HG03139 (cell line): ENCODE results near the gene GJB5.

Experiments
- ATAC-seq: cut with Tn5 transposase; IDR thresholded peaks from one replicate; pipeline ENCODE4 v1.9.1; 2021; ENCODE audit not compliant: unreplicated experiment

GJB5 gene

DNA sequence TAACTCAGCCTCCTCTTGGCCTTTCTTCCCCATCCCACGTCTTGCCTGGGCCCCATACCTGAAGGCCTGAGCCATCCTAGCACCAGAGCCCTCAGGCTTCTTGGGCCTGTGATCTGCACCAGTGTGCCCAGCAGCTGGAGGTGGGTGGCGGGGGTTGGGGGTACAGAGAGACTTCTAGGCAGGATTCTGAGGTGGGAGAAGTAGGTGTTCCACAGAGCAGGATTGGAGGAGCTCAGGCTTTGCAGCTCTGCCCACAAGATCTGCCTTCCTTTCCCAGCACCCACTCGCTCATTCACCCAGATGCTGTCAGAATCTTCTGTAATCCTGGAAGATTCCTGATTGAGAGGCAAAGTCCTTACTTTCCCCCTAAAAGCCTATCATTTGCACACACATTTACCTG is 10.0 kb upstream of the GJB5 start:
- no peak for ATAC-seq

DNA sequence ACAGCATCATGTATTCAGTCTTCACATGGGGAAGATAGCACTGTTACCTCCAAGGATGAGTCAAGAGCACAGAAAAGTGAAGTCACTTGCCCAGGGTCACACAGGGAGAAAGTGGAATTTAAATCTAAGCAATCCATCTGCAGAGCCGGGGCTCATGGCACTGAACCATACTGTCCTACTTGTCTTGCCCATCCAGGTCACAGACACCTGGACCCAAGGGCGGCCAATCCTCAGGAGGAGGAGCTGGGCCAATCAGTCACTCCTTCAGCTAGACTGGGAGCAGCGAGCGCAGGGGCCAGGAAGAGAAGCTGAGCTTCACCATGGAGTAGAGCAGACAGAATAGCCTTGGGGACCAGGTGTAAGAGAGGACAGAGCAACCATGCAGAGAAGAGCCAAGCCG is 9.2 kb upstream of the GJB5 start:
- ATAC-seq, result no peak

DNA sequence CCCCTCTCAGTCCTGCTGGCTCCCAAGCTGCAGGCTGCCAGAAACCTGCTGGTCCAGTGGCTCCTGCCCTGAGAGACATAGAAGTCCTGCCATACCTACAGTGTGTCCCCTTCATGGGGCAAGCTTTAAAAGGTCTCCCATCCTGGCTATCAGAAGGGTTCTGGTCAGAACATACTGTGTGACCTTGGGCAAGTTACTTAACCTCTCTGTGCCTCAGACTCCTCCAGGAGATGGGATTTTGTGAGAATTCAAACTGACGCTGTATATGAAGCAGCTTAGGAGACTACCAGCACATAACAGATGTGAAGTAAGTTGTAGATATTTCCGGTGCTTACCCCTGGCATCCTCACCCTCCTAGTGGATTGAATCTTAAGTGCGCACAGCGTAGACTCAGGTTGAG is 8.7 kb upstream of the GJB5 start:
- no peak for ATAC-seq

DNA sequence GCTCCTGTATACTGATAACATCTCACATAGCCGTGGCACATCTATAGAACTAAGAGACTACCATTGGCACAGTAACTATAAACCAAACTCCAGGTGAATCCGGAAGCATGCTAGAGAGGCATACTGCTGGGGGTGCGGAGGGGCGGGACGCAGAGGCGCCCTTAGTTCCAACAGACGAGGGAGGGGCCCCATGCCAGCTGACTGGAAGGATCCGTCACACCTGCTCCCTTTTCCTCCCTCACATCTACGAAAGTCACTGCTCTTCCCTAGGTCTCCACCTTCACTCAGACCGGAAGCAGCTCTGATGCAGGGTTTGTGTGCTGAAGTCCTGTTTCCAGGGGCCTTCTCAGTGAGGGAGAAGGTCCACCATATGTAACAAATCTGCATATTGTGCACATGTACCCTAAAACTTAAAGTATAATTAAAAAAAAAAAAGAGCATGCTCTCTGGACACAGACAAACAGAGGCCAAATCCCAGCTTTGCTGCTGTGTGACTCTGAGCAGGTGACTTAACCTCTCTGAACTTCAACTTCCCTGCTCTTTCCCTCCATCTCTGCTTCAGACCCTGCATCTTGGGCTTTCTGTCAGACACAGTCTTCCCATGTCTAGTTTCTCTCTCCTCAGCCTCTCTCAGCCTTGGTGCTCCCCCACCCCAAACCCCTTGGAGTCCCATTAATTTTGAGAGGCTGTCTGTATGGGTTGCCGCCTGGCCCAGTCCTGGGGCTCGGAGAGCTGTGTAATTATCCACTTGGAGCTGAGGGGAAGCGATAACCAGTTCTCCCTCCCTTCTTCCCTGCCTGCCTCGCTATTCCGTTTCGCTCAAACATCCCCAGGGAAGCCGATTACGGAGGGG is 7.8 kb upstream of the GJB5 start:
- ATAC-seq, result no peak

DNA sequence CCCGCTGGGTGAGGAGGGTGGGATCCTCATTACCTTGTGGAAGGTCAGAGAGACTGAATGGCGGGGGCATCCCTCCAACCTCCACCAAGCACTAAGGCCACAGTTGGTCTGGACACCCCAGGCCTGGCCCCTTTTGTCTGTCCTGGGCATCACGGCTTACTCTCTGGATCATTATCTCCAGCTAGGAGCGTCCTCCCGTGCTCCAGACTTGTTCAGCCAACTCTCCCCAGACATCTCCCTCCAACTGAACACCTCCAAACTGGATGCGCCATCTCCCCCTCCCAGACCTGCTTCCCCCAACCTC is 7.3 kb upstream of the GJB5 start:
- ATAC-seq, result no peak

DNA sequence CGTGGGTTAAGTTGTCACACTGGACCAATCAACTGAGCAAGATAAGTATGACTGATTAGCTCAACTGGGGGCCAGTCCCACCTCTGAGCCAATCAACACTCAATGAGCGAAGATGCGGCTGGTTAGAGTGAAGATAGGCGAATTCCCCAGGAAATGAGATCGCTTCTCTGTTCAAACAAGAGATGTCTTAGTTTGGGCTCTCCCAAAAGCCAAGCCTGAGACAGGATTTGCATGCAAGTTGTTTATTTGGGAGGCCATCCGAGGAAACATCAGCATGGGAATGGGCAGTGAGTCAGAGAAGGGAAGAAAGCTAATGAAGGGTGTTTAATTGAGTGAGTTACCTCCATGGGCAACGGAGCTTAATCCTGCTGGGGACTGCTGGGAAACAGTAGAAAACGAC is 4.9 kb upstream of the GJB5 start:
- ATAC-seq, result no peak

DNA sequence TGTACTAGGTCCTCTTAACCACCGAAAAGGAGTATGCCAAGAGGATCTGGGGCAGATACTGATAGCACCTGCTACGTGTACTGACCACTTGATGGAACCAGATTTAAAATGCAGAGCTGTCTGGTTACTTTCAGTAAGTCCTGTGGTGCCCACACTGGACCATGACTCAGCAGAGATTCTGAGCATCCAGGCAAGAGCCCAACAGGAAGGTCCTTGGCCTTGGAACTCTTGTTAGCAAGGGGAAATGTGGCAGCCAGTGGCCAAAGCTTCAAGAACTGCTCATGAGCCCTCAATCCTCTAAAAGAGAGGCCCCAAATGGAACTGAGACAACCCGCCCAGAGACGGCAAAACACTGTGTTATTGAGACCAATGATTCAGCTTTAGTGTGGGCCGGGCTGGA is 4.2 kb upstream of the GJB5 start:
- ATAC-seq, result no peak

DNA sequence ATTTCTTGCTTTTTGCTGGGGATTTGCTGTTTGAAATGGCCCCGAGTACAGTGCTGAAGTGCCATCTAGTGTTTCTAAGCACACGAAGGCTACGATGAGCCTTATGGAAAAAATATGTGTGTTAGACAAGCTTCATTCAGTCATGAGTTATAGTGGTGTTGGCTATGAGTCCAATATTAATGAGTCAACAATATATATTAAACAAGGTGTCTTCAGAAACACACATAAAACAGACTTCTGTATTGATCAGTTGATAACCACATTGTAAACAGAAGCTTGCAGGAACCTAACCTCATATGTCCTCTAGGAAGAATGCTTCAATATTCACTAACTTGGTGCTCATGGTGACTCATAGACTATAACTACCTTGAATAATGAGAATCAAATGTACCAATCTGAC is 1.7 kb upstream of the GJB5 start:
- ATAC-seq, result no peak

DNA sequence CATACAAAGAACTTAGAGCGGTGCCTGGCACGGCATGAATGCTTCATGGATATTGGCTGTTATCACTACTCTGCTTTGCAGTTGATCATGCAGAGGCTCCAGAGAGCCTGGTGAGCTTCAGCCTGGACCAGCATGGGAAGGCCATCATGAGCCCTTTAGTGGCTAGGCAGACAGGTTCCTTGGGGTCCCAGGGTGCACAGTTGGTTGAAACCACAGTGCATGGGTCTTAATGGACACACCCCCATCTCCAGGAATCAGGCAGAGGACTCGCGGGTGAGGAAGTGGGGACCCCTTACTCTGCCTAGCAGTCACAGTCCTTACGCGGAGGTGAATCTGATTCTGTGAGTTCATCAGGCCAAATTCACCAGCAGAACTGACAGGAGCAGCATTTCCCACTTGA is 1.1 kb downstream of the GJB5 start:
- ATAC-seq, result no peak

DNA sequence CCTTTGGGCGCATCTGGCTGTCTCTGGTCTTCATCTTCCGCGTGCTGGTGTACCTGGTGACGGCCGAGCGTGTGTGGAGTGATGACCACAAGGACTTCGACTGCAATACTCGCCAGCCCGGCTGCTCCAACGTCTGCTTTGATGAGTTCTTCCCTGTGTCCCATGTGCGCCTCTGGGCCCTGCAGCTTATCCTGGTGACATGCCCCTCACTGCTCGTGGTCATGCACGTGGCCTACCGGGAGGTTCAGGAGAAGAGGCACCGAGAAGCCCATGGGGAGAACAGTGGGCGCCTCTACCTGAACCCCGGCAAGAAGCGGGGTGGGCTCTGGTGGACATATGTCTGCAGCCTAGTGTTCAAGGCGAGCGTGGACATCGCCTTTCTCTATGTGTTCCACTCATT is 2.5 kb downstream of the GJB5 start:
- ATAC-seq, result no peak

DNA sequence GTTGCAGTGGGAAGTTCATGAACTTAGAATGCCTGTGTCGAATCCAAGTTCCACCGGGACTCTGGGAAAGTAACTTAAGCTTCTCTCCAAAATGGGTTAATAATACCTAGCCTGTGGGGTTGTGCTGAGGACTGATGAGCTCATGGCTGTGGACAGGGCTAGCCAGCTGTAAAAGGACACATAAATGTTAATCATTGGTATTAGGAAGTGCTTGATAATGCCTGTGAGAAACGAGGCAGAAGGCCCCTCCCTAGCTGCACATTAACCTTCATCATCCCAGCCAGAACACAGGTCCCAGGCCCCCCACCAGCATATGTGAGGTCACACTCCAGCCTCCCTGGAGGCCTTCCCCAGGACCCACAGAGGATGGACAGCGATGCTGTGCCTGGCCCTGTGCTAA is 3.9 kb downstream of the GJB5 start:
- ATAC-seq, result no peak

DNA sequence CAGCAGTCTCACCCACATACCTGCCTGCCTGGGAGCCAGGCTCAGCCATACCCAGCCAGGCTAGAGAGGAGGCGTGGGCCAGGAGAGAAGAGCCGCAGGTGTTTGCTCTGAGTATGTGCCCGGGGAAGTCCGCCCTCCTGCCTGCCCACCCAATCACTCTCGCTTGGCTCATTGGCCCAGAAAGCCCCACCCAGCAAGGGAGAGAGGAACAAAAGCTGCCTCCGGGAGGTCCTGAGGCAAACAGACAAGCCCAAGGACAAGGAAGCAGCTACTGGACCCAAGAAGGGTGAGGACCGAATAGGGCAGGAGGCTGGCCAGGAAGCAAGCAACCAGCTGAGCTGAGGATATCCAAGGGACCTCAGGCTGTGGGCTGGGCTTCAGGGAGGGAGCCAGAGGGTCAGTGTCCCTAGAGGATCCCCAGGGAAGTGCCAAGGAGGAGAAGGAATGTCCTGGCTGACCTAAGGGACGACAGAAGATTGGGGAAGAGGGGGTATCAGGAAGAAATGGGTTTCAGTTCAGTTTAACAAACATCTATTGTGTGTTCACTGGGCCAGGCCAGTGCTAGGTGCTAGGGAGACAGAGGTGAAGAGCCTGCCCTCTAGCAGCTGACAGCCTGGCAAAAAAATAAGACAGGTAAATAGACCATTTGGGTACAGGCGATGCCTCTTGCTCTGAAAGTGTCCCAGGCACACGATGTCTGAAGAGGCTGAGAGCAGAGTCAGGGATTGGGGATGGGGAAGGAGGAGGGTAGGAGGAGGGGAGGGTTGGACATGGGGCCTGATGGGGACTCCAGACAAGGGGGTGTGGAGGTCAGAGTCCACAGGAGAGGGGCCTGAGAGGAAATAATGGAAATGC is 4.9 kb downstream of the GJB5 start, which contains the start of gene GJB4:
GJB4 (plus strand) TSS at position 238 of the 855 bp plus-strand sequence. CDS start 1,515 bp downstream, outside the sequence.
- ATAC-seq, result no peak

DNA sequence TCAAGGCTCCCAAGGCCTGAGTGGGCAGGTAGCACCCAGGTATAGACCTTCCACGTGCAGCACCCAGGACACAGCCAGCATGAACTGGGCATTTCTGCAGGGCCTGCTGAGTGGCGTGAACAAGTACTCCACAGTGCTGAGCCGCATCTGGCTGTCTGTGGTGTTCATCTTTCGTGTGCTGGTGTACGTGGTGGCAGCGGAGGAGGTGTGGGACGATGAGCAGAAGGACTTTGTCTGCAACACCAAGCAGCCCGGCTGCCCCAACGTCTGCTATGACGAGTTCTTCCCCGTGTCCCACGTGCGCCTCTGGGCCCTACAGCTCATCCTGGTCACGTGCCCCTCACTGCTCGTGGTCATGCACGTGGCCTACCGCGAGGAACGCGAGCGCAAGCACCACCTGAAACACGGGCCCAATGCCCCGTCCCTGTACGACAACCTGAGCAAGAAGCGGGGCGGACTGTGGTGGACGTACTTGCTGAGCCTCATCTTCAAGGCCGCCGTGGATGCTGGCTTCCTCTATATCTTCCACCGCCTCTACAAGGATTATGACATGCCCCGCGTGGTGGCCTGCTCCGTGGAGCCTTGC is 6.4 kb downstream of the GJB5 start:
- ATAC-seq, result no peak

DNA sequence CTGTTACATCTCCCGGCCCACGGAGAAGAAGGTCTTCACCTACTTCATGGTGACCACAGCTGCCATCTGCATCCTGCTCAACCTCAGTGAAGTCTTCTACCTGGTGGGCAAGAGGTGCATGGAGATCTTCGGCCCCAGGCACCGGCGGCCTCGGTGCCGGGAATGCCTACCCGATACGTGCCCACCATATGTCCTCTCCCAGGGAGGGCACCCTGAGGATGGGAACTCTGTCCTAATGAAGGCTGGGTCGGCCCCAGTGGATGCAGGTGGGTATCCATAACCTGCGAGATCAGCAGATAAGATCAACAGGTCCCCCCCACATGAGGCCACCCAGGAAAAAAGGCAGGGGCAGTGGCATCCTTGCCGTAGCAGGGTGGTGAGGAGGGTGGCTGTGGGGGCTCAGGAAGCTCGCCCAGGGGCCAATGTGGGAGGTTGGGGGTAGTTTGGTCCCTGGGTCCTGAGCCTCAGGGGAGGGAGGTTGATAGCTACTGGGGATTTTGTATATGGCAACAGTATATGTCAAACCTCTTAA is 7.0 kb downstream of the GJB5 start:
- ATAC-seq, result no peak

DNA sequence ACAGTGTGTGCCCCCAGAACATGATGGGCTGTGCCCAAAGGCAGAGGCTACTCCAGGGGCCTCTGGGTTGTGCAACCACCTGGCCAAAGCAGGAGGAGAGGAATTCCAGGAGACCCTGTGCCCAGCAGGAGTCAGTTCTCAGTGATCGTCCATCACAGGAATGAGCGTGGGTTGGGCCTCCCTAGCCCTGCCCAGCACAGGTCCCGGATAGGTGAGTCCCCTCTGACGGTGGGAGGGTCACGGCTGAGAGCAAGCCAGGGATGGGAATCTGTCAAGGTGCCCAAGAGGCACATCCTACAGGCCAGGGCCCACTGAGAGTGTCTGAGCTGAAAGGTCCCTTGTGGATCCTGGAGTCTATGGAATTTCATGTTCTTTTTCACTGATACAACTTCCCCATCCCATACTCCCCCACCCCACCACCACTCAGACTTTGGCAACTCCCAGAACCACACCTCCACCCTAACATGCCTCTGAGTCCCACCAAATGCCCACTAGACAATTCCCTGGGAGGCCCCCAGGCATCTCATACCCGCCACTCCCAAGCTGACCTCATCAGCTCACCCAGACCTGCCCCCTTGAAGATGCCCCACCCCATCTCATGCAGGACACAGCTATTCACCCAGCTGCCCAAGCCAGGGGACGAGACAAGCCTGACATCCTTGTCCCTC is 7.8 kb downstream of the GJB5 start:
- no peak for ATAC-seq

DNA sequence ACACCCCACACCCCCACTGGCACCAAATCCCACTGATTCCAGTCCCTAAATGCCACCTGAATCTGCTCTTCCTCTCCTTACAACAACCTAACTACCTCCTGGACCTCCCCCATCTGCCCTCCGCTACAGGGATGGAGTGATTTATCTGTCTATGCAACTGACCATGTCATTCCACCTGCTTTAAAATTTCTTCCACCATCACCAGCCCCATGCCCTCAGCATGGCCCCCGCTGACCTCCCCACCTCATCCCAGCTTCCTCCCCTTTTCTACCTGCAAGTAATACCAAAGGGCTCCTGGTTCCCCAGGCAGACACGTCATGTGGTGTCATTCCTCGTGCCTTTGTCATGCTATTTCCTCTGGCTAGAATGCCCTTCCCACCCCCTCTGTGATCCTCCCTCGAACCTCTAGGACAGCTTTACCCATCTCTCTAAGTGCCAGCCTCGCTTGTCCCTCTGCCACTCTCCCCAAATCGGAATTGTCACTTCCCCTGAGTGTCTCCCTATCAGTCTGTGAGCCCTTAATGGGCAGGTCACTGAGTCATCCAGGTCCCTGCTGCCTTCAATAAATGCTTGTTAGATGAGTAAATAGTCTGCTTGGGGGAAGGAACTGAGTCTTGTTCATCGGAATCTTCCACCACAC is 8.4 kb downstream of the GJB5 start:
- no peak for ATAC-seq

DNA sequence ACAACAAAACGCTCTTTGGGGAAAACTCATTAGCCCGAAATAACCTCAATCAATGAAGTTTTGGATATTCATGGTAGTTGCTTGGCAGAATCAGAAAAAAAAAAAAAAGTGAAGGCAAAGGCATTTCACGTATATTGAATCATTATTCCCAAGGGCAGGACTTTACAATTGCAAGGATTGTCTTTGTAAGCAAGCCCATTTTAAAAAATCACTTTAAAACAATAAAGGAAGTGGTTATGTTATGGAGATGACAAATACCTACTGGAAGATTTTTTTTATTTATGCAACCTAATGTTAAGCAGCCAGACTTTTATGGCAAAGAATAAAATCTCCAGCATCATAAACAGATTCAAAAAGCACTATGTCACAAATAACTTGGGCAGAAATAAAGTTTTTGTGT is 14.0 kb downstream of the GJB5 start:
- no peak for ATAC-seq

DNA sequence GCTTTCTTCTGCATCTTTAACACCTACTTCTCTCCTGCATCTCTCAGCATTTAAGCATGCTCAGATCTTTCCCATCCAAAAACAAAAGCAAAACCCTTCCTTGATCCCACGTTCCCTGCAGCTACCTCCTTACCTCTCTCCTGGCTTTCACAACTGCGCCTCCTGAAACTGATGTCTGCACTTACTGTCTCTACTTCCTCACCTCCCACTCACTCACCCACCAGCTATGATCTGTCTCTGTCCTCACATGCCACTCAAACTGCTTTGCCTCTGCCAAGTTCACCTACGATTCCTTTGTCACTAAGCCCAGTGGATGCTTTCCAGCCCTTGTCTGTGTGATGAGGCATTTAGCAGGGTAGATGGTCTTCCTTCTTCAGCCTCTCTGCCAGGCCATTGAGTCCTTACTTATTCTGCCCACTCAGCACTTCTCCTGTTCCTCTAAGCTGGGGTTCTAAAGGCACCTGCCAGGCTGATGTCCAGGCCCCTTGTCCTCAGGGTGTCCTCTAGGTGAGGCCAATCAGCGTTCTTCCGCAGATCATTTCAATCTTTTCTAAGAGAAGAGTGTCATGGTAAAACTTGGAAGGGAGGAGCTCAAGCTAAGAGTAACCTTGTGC is 16.2 kb downstream of the GJB5 start:
- ATAC-seq, result no peak

DNA sequence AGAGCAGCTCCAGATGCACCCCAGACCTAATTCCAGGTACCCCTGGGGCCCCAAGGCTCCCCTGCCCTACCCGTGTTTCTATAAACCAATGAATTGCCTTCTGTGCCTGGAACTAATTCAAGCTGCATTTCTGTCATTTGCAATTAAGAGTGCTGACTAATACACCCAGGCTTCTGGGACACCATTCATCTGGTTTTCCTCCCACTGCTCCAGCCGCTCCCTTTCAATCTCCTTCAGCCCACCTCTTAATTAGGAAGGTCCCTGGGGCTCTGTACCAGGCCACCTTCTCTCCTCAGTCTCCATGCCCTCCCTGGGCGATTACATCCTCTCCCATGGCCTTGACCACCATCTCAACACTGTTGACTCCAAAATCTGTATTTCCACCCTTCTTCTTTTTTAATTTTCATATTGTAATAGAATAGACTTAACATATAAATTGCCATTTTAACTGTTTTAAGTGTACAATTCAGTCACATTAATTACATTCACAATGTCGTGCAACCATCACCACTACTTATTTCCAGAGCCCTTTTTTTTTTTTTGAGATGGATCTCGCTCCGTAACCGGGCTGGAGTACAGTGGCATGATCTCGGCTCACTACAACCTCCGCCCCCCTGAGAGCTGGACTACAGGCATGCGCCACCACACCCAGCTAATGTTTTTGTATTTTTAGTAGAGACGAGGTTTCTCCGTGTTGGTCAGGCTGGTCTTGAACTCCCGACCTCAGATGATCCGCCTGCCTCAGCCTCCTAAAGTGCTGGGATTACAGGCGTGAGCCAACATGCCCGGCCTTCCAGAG is 16.9 kb downstream of the GJB5 start:
- no peak for ATAC-seq
